HEK293 (cell line): ENCODE data around the gene AKR1C1.

Experiments
- CTCF ChIA-PET: fragments of 350-600 bp; formaldehyde crosslinking; extraction: SDS; loops from one replicate; lab custom pipeline; 2021; ENCODE audit warnings: antibody characterized with exemption; lab: Yijun Ruan, JAX
- POLR2A ChIA-PET: fragments of 300-600 bp; formaldehyde crosslinking; extraction: SDS; loops from one replicate; lab custom pipeline; 2020; ENCODE audit warnings: antibody characterized with exemption, inconsistent platforms; lab: Yijun Ruan, JAX
- H3K27ac ChIP-seq: fragments of 200-500 bp; sonication (Bioruptor generic); 2 replicates; pipeline ENCODE4 v1.5.1; 2014; ENCODE audit warnings: low read depth, low read length, control low read depth, inconsistent platforms; ENCODE audit errors: extremely low read depth
- H3K36me3 ChIP-seq, 2 experiments: fragments of 200-500 bp in 1 of 2; sonication (Bioruptor generic) in 1 of 2; 1 replicate in 1 of 2; 2 replicates in 1 of 2; pipeline ENCODE4 v1.5.1; 2014 to 2017; ENCODE audit warnings: inconsistent platforms in 2 of 2, low read length in 2 of 2; ENCODE audit not compliant: control insufficient read depth in 2 of 2, insufficient read depth in 1 of 2
- H3K4me1 ChIP-seq: fragments of 200-500 bp; sonication (Bioruptor generic); 2 replicates; pipeline ENCODE4 v1.5.1; 2014; ENCODE audit warnings: mild to moderate bottlenecking, low read length, inconsistent platforms; ENCODE audit not compliant: control insufficient read depth, insufficient read depth
- H3K4me3 ChIP-seq: 2 replicates; pipeline ENCODE4 v1.5.1; 2011; ENCODE audit warnings: low read depth, mild to moderate bottlenecking, control low read depth, low read length, moderate library complexity
- H3K9me3 ChIP-seq: fragments of 200-500 bp; sonication (Bioruptor generic); 2 replicates; pipeline ENCODE4 v1.5.1; 2014; ENCODE audit warnings: low read depth, low read length, inconsistent platforms; ENCODE audit not compliant: control insufficient read depth, insufficient read depth
- BCL11B ChIP-seq: fragments of 450-650 bp; formaldehyde crosslinking; IDR thresholded peaks from 2 replicates; pipeline ENCODE4 v1.5.1; 2016; ENCODE audit warnings: low read depth, missing biosample characterization, missing genetic modification characterization
- GLIS1 ChIP-seq: fragments of 450-650 bp; formaldehyde crosslinking; IDR thresholded peaks from 2 replicates; pipeline ENCODE4 v1.5.1; 2016; ENCODE audit warnings: missing biosample characterization, missing genetic modification characterization
- GLIS2 ChIP-seq: fragments of 450-650 bp; formaldehyde crosslinking; IDR thresholded peaks from 2 replicates; pipeline ENCODE4 v1.5.1; 2016; ENCODE audit warnings: missing biosample characterization, missing genetic modification characterization
- KLF9 ChIP-seq: fragments of 450-650 bp; formaldehyde crosslinking; IDR thresholded peaks from 2 replicates; pipeline ENCODE4 v1.5.1; 2016; ENCODE audit warnings: missing biosample characterization, missing genetic modification characterization, low read depth
- MEIS1 ChIP-seq: sonication (generic); formaldehyde crosslinking; IDR thresholded peaks from 2 replicates; pipeline ENCODE4 v1.8.1; 2022; ENCODE audit warnings: missing genetic modification reagents, mild to moderate bottlenecking, borderline replicate concordance
- SCRT1 ChIP-seq: fragments of 450-650 bp; formaldehyde crosslinking; IDR thresholded peaks from 2 replicates; pipeline ENCODE4 v1.5.1; 2016; ENCODE audit warnings: missing biosample characterization, missing genetic modification characterization, borderline replicate concordance
- SCRT2 ChIP-seq: fragments of 450-650 bp; formaldehyde crosslinking; IDR thresholded peaks from 2 replicates; pipeline ENCODE4 v1.5.1; 2016; ENCODE audit warnings: missing biosample characterization, missing genetic modification characterization
- ZBTB7A ChIP-seq: fragments of 450-650 bp; formaldehyde crosslinking; IDR thresholded peaks from 2 replicates; pipeline ENCODE4 v1.5.1; 2016; ENCODE audit warnings: low read depth, missing biosample characterization, missing genetic modification characterization
- ZBTB8A ChIP-seq: fragments of 450-650 bp; formaldehyde crosslinking; IDR thresholded peaks from 2 replicates; pipeline ENCODE4 v1.5.1; 2016; ENCODE audit warnings: missing biosample characterization, missing genetic modification characterization
- ZFP69B ChIP-seq: fragments of 450-650 bp; formaldehyde crosslinking; IDR thresholded peaks from 2 replicates; pipeline ENCODE4 v1.5.1; 2016; ENCODE audit warnings: missing biosample characterization, missing genetic modification characterization
- ZNF146 ChIP-seq: fragments of 450-650 bp; formaldehyde crosslinking; IDR thresholded peaks from 2 replicates; pipeline ENCODE4 v1.5.1; 2016; ENCODE audit warnings: missing biosample characterization, missing genetic modification characterization
- ZNF155 ChIP-seq: fragments of 450-650 bp; formaldehyde crosslinking; IDR thresholded peaks from 2 replicates; pipeline ENCODE4 v1.5.1; 2016; ENCODE audit warnings: missing biosample characterization, missing genetic modification characterization
- ZNF169 ChIP-seq: fragments of 450-650 bp; formaldehyde crosslinking; IDR thresholded peaks from 2 replicates; pipeline ENCODE4 v1.5.1; 2016; ENCODE audit warnings: missing biosample characterization, missing genetic modification characterization
- ZNF274 ChIP-seq, 2 experiments: fragments of 200-500 bp in 1 of 2; fragments of 450-650 bp in 1 of 2; sonication (Bioruptor generic) in 1 of 2; formaldehyde crosslinking in 1 of 2; IDR thresholded peaks; 2 replicates each; pipeline versions ENCODE4 v1.5.1 to v1.6.1; 2014 to 2016; ENCODE audit warnings: borderline replicate concordance in 1 of 2, inconsistent platforms in 1 of 2, low read length in 1 of 2, missing biosample characterization in 1 of 2, missing genetic modification characterization in 1 of 2
- ZNF341 ChIP-seq: fragments of 450-650 bp; formaldehyde crosslinking; IDR thresholded peaks from 2 replicates; pipeline ENCODE4; 2016; ENCODE audit warnings: low read depth, missing biosample characterization, missing genetic modification characterization
- ZNF350 ChIP-seq: fragments of 450-650 bp; formaldehyde crosslinking; IDR thresholded peaks from 2 replicates; pipeline ENCODE4 v1.5.0; 2017; ENCODE audit warnings: missing biosample characterization, mild to moderate bottlenecking, missing genetic modification characterization
- ZNF354C ChIP-seq: fragments of 450-650 bp; formaldehyde crosslinking; IDR thresholded peaks from 2 replicates; pipeline ENCODE4 v1.5.1; 2016; ENCODE audit warnings: missing biosample characterization, missing genetic modification characterization, low read depth, borderline replicate concordance
- ZNF530 ChIP-seq: fragments of 450-650 bp; formaldehyde crosslinking; IDR thresholded peaks from 2 replicates; pipeline ENCODE4 v1.5.1; 2016; ENCODE audit warnings: low read depth, missing biosample characterization, missing genetic modification characterization
- ZNF776 ChIP-seq: fragments of 450-650 bp; formaldehyde crosslinking; IDR thresholded peaks from 2 replicates; pipeline ENCODE4 v1.5.0; 2017; ENCODE audit warnings: missing biosample characterization, missing genetic modification characterization, borderline replicate concordance
- ZNF791 ChIP-seq: fragments of 450-650 bp; formaldehyde crosslinking; IDR thresholded peaks from 2 replicates; pipeline ENCODE4 v1.5.1; 2016; ENCODE audit warnings: missing biosample characterization, missing genetic modification characterization
- ZNF792 ChIP-seq: fragments of 450-650 bp; formaldehyde crosslinking; IDR thresholded peaks from 2 replicates; pipeline ENCODE4 v1.5.1; 2016; ENCODE audit warnings: missing biosample characterization, missing genetic modification characterization
- ZSCAN16 ChIP-seq: fragments of 450-650 bp; formaldehyde crosslinking; IDR thresholded peaks from 2 replicates; pipeline ENCODE4 v1.5.1; 2016; ENCODE audit warnings: missing biosample characterization, missing genetic modification characterization
- TF ChIP-seq, protein P1 (sequence below): fragments of 450-650 bp; formaldehyde crosslinking; IDR thresholded peaks from 2 replicates; pipeline ENCODE4 v1.5.1; 2016; ENCODE audit warnings: missing biosample characterization, missing genetic modification characterization, low read depth
- TF ChIP-seq, protein P2 (sequence below): fragments of 450-650 bp; formaldehyde crosslinking; optimal IDR thresholded peaks from 2 replicates; pipeline ENCODE3; 2016; ENCODE audit warnings: missing biosample characterization, mild to moderate bottlenecking, missing genetic modification characterization
- TF ChIP-seq, protein P3 (sequence below): fragments of 450-650 bp; IDR thresholded peaks from 2 replicates; pipeline ENCODE4 v1.5.1; 2018; ENCODE audit warnings: missing biosample characterization, missing genetic modification characterization

The AKR1C1 gene

DNA sequence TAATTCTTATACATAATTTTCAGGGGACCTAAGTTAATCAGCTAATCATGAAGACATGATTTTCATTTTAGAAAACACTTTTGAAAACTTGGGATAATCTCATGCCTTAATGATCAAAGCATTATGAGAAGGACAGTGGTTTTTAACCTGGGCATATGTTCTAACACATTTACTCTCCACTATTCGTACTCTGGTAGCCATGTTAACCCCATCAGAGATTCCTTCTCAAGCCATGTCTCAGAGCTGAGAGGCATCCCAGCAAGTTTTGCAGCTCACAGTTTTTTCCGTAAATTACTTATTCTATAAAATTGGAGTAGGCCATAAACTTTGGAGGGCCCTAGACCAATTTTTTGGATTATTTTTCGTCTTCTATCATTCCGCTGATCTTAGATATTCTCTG lies 15.7 kb downstream of the AKR1C1 start (continued):
- TF ChIP-seq, protein P1, sequence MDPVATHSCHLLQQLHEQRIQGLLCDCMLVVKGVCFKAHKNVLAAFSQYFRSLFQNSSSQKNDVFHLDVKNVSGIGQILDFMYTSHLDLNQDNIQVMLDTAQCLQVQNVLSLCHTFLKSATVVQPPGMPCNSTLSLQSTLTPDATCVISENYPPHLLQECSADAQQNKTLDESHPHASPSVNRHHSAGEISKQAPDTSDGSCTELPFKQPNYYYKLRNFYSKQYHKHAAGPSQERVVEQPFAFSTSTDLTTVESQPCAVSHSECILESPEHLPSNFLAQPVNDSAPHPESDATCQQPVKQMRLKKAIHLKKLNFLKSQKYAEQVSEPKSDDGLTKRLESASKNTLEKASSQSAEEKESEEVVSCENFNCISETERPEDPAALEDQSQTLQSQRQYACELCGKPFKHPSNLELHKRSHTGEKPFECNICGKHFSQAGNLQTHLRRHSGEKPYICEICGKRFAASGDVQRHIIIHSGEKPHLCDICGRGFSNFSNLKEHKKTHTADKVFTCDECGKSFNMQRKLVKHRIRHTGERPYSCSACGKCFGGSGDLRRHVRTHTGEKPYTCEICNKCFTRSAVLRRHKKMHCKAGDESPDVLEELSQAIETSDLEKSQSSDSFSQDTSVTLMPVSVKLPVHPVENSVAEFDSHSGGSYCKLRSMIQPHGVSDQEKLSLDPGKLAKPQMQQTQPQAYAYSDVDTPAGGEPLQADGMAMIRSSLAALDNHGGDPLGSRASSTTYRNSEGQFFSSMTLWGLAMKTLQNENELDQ (tag by site-specific recombination) = no peak
- no peak for TF ChIP-seq KLF9 (tag by site-specific recombination)
- no peak for TF ChIP-seq ZBTB8A (tag by site-specific recombination)
- TF ChIP-seq ZNF792 (tag by site-specific recombination) = no peak
- TF ChIP-seq ZNF350 (tag by site-specific recombination) = no peak
- TF ChIP-seq, protein P2, sequence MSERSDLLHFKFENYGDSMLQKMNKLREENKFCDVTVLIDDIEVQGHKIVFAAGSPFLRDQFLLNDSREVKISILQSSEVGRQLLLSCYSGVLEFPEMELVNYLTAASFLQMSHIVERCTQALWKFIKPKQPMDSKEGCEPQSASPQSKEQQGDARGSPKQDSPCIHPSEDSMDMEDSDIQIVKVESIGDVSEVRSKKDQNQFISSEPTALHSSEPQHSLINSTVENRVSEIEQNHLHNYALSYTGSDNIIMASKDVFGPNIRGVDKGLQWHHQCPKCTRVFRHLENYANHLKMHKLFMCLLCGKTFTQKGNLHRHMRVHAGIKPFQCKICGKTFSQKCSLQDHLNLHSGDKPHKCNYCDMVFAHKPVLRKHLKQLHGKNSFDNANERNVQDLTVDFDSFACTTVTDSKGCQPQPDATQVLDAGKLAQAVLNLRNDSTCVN (tag by site-specific recombination) = no peak
- TF ChIP-seq ZNF354C (tag by site-specific recombination) = no peak

DNA sequence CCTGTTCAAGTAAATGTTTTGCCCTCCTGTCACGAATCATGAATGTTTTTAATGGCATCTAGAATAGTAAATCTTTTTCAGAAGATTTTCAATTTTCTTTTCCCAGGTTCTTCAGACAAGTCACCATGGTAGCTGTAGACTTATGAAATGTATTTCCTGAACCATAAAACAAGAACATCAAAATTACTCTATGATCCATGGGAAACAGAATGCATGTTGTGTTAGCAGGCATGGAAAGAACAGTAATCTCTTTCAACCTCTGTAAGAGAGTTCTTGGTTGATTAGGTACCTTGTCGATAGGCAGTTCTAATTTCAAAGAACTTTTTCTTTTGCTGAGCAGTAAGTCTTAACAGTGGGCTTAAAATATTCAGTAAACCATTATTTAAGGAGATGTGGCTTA lies 17.6 kb downstream of the AKR1C1 start:
- ChIA-PET POLR2A (no interaction called here), CTCF (no interaction called here)
- Histone ChIP-seq H3K9me3 (no peaks in the 10 kb centered on the region), H3K4me1 (no peaks in the 10 kb centered on the region), H3K4me3 (no peak overlapping the region), H3K27ac (no peak overlapping the region), H3K36me3 (no peaks in the 10 kb centered on the region)
- TF ChIP-seq ZNF791 (tag by site-specific recombination) (no peak), ZBTB7A (tag by site-specific recombination) (no peak), ZNF530 (tag by site-specific recombination) (no peak), ZNF146 (tag by site-specific recombination) (no peak), BCL11B (no peak), ZNF274 (IDR thresholded peaks at IDR 0.05; ENCODE audit: low read length) (no peak), ZNF274 (tag by site-specific recombination; IDR thresholded peaks at IDR 0.05; ENCODE audit: borderline replicate concordance) (no peak), GLIS2 (tag by site-specific recombination) (no peak), ZFP69B (tag by site-specific recombination) (no peak), ZNF776 (no peak), ZNF169 (tag by site-specific recombination) (no peak)
- TF ChIP-seq, protein P3, sequence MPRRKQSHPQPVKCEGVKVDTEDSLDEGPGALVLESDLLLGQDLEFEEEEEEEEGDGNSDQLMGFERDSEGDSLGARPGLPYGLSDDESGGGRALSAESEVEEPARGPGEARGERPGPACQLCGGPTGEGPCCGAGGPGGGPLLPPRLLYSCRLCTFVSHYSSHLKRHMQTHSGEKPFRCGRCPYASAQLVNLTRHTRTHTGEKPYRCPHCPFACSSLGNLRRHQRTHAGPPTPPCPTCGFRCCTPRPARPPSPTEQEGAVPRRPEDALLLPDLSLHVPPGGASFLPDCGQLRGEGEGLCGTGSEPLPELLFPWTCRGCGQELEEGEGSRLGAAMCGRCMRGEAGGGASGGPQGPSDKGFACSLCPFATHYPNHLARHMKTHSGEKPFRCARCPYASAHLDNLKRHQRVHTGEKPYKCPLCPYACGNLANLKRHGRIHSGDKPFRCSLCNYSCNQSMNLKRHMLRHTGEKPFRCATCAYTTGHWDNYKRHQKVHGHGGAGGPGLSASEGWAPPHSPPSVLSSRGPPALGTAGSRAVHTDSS = no peak

DNA sequence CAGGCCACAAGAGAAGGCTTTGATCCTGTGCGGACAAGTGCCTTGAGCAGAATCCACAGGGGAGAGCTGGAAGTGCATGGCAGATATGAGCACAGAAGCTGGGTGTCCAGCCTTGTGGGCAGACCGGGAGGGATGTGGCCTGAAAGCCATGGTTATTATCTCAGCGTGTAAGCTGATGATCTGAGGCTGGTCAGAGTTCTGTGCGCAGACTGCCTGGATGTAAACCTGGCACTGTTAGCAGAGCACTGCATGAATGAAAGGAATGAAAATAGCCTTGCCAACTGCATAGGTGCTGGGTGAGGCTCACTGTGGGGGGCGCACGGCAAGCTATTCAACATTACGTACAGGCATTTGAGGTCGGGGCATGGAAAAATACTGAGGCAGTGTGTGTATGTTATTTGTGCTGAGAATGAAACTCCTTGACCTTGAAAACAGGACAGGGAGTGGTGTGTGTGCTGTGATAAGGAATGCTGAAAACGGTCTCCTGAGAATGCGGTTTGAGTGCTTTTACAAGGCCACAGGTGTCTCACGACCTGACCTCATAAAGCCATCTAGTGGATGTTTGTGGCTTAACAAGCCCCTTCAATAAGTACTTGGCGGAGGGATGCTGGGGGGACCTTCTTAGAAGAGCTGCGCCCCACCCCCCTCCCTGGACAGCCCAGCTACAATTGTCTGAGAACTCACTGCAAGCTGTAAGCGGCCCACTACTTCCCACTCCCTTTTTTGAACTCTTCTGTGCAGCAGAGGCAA lies 18.7 kb downstream of the AKR1C1 start:
- Histone ChIP-seq H3K4me1 (no peaks in the 10 kb centered on the region), H3K27ac (no peak overlapping the region; the same call in 1 of the 2 replicates), H3K36me3 (no peaks in the 10 kb centered on the region)
- CTCF ChIA-PET = interaction anchor here (0.6 to 4.1 kb wide), 18 partner anchors 12 to 393 kb away, joined by 3 to 26 read pairs (median 3); partner anchors contain the start of gene AKR1C3
- TF ChIP-seq GLIS1 (tag by site-specific recombination) = 0 out of 2 replicates have a peak, but pooled peaks have one; percentile 33
- peak; percentile 54; the same call in 1 of the 2 replicates for TF ChIP-seq ZNF341 (tag by site-specific recombination)
- no peak for TF ChIP-seq ZNF155 (tag by site-specific recombination)
- peak; percentile 74; the same call in 1 of the 2 replicates for TF ChIP-seq SCRT1 (tag by site-specific recombination)
- peak; percentile 60; the same call in 1 of the 2 replicates for TF ChIP-seq ZSCAN16
- TF ChIP-seq MEIS1 (CRISPR knock-in tag) = no peak
- TF ChIP-seq SCRT2 (tag by site-specific recombination) = peak; percentile 97
- 0 out of 2 replicates have a peak, but pooled peaks have one; percentile 22 for TF ChIP-seq GLIS2 (tag by site-specific recombination)
- TF ChIP-seq, all 188 proteins: peak for 6
- POLR2A ChIA-PET = no interaction called here
- Histone ChIP-seq H3K4me3 (no peak overlapping the region), H3K9me3 (no peaks in the 10 kb centered on the region)
